GM06990 (cell line): ENCODE results near the gene SPDYE3.
"Not testable (repeated sequence)": the region's sequence is repeated elsewhere in the genome, so short reads cannot be mapped to it uniquely, and the experiment has no call there.

ENCODE experiments used
- DNase-seq: peaks from one replicate; pipeline ENCODE4 v3.0.0-alpha.2; 2011; ENCODE audit not compliant: insufficient read length; ENCODE audit errors: extremely low read depth
- H3K27me3 ChIP-seq: replicated peaks from 2 replicates; pipeline ENCODE4 v1.6.0; 2011; ENCODE audit warnings: low read length; ENCODE audit not compliant: control insufficient read depth, insufficient read depth
- H3K36me3 ChIP-seq: 2 replicates; pipeline ENCODE4 v1.5.1; 2011; ENCODE audit warnings: low read length; ENCODE audit not compliant: control insufficient read depth, insufficient read depth
- H3K4me3 ChIP-seq: replicated peaks from 2 replicates; pipeline ENCODE4 v1.5.1; 2011; ENCODE audit warnings: low read depth, mild to moderate bottlenecking, control low read depth, low read length

Gene SPDYE3

GRCh38 chr7:100295269-100295668 is 12.2 kb upstream of the SPDYE3 start:
- not testable (repeated sequence) for DNase-seq

GRCh38 chr7:100297852-100298631 is 9.5 kb upstream of the SPDYE3 start:
- H3K27me3 ChIP-seq, H3K4me3 ChIP-seq, H3K36me3 ChIP-seq, DNase-seq: not testable (repeated sequence)

More at GRCh38 chr7:100295269-100295668, 12.2 kb upstream of the SPDYE3 start:
- H3K27me3 ChIP-seq, H3K36me3 ChIP-seq, H3K4me3 ChIP-seq: not testable (repeated sequence)

GRCh38 chr7:100298632-100298895 is 8.9 kb upstream of the SPDYE3 start:
- DNase-seq: not testable (repeated sequence)

GRCh38 chr7:100304526-100304925 is 3.0 kb upstream of the SPDYE3 start:
- not testable (repeated sequence) for H3K36me3 ChIP-seq, DNase-seq, H3K27me3 ChIP-seq, H3K4me3 ChIP-seq

More at GRCh38 chr7:100298632-100298895, 8.9 kb upstream of the SPDYE3 start:
- H3K27me3 ChIP-seq, H3K4me3 ChIP-seq, H3K36me3 ChIP-seq: not testable (repeated sequence)

GRCh38 chr7:100318329-100318728 is 10.8 kb downstream of the SPDYE3 start:
- not testable (repeated sequence) for H3K27me3 ChIP-seq, H3K36me3 ChIP-seq, H3K4me3 ChIP-seq, DNase-seq

- DNase-seq, H3K36me3 ChIP-seq, H3K27me3 ChIP-seq: not testable (repeated sequence)
Measured at GRCh38 chr7:100321648-100322047, 14.1 kb downstream of the SPDYE3 start.

GRCh38 chr7:100324194-100324593 is 16.7 kb downstream of the SPDYE3 start:
- H3K36me3 ChIP-seq, DNase-seq, H3K27me3 ChIP-seq, H3K4me3 ChIP-seq: not testable (repeated sequence)

More at GRCh38 chr7:100321648-100322047, 14.1 kb downstream of the SPDYE3 start:
- not testable (repeated sequence) for H3K4me3 ChIP-seq

GRCh38 chr7:100325671-100326070 is 18.2 kb downstream of the SPDYE3 start:
- DNase-seq, H3K36me3 ChIP-seq, H3K4me3 ChIP-seq, H3K27me3 ChIP-seq: not testable (repeated sequence)

- not testable (repeated sequence) for DNase-seq, H3K36me3 ChIP-seq, H3K4me3 ChIP-seq, H3K27me3 ChIP-seq
Measured at GRCh38 chr7:100326914-100327313, 19.4 kb downstream of the SPDYE3 start.

GRCh38 chr7:100335566-100336466 is 28.3 kb downstream of the SPDYE3 start:
- not testable (repeated sequence) for H3K27me3 ChIP-seq, H3K36me3 ChIP-seq
- peak overlapping the region; percentile 84 for H3K4me3 ChIP-seq
- peak; percentile 92 for DNase-seq

- not testable (repeated sequence) for H3K4me3 ChIP-seq, H3K27me3 ChIP-seq, DNase-seq, H3K36me3 ChIP-seq
Measured at GRCh38 chr7:100338083-100338696, 30.7 kb downstream of the SPDYE3 start.

- DNase-seq, H3K27me3 ChIP-seq, H3K36me3 ChIP-seq, H3K4me3 ChIP-seq: not testable (repeated sequence)
Measured at GRCh38 chr7:100341286-100341685, 33.8 kb downstream of the SPDYE3 start.
